ENCODE data around the gene TMEM178B. TPM values are rescaled to one million over a fixed set of nuclear protein-coding genes. Genes with fewer than 3 reads are reported as not detected.

TMEM178B gene
- total and polyA plus RNA-seq, 3 experiments from 2014 or later, result 0.02 to 1.1 (median 0.97) TPM

DNA sequence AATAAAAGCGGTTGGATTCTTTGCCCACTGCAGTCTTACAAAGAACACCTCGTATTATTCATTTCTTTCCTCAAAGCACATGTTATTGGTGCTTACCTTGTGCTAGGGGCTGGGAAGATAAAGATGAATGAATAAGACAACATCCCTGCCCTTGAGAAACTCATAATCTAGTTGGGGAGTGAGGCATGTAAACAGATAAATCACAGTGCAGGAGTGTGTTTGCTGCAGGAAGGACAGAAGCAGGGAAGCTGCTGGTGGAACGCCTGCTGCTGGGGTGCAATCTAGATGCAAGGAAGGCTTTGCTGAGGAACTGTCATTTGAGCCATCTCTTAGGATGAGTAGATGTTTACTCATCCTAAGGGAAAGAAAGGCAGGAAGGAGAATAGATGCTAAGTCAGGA, 135.6 kb downstream of the TMEM178B start:
- Histone ChIP-seq H3K36me3 (ENCODE audit: insufficient read depth, low read length) (no peaks in the 10 kb centered on the region), H3K9me3 (ENCODE audit: low read length) (no peaks in the 10 kb centered on the region), H3K27me3 (ENCODE audit: insufficient read depth, low read length, poor library complexity, severe bottlenecking) (no peaks in the 10 kb centered on the region), H3K27ac (ENCODE audit: low read depth, low read length) (no peak overlapping the region), H3K4me1 (ENCODE audit: insufficient read depth, low read length) (no peaks in the 10 kb centered on the region), H3K4me3 (ENCODE audit: low read length) (no peak overlapping the region)
- Mint-ChIP-seq H3K27ac (no peak overlapping the region), H3K4me3 (no peak overlapping the region), H3K36me3 (no peaks in the 10 kb centered on the region), H3K27me3 (peaks cover 13 to 14% of the 10 kb centered on the region in 2 donors), H3K9me3 (no peaks in the 10 kb centered on the region), H3K4me1 (no peaks in the 10 kb centered on the region)
- POLR2A ChIA-PET, result no interaction called here
- CTCF ChIA-PET, result no interaction called here
- DNase-seq, result no peak

GRCh38 chr7:141210862-141211261, 137.0 kb downstream of the TMEM178B start:
- Histone ChIP-seq H3K27me3 (ENCODE audit: insufficient read depth, low read length, poor library complexity, severe bottlenecking) (no peaks in the 10 kb centered on the region), H3K4me3 (ENCODE audit: low read length) (no peak overlapping the region), H3K36me3 (ENCODE audit: insufficient read depth, low read length) (no peaks in the 10 kb centered on the region), H3K27ac (ENCODE audit: low read depth, low read length) (no peak overlapping the region), H3K9me3 (ENCODE audit: low read length) (no peaks in the 10 kb centered on the region), H3K4me1 (ENCODE audit: insufficient read depth, low read length) (no peaks in the 10 kb centered on the region)
- CTCF ChIA-PET, result no interaction called here
- peaks cover 7 to 14% of the 10 kb centered on the region in 2 donors for H3K27me3 Mint-ChIP-seq
- no peak for DNase-seq
- no peaks in the 10 kb centered on the region for H3K9me3 Mint-ChIP-seq
- POLR2A ChIA-PET, result no interaction called here
- no peaks in the 10 kb centered on the region for H3K4me1 Mint-ChIP-seq
- H3K27ac Mint-ChIP-seq, result no peak overlapping the region
- no peaks in the 10 kb centered on the region for H3K36me3 Mint-ChIP-seq
- H3K4me3 Mint-ChIP-seq, result no peak overlapping the region

DNA sequence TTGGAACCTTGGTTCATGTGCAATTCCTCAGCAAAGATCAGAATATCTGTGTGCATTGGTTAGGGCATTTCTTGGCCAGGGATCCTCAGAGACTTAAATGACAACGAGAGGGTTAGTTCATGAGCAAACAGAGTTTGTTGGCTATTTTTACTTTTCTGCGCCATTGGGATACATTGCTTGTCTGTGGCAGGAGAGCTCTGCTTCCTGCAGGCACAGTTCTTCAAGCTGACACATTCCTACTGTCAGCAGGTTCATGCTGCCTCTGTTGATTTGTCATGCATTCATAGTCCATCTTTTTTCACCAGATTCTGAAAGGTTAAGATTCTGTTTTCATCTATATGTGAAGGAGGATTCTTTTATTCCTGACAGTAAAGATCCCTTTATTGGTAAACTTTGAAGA, 139.4 kb downstream of the TMEM178B start:
- Histone ChIP-seq H3K4me1 (ENCODE audit: insufficient read depth, low read length) (no peaks in the 10 kb centered on the region), H3K27me3 (ENCODE audit: insufficient read depth, low read length, poor library complexity, severe bottlenecking) (no peaks in the 10 kb centered on the region), H3K4me3 (ENCODE audit: low read length) (no peak overlapping the region), H3K36me3 (ENCODE audit: insufficient read depth, low read length) (no peaks in the 10 kb centered on the region), H3K27ac (ENCODE audit: low read depth, low read length) (no peak overlapping the region), H3K9me3 (ENCODE audit: low read length) (no peaks in the 10 kb centered on the region)
- no peaks in the 10 kb centered on the region for H3K9me3 Mint-ChIP-seq
- no peak overlapping the region for H3K4me3 Mint-ChIP-seq
- peaks cover 14% of the 10 kb centered on the region in 2 donors for H3K27me3 Mint-ChIP-seq
- ChIA-PET CTCF (no interaction called here), POLR2A (no interaction called here)
- H3K4me1 Mint-ChIP-seq, result no peaks in the 10 kb centered on the region
- no peak for DNase-seq
- H3K27ac Mint-ChIP-seq, result peak overlapping the region in 1 of 8 donors; percentile 22
- H3K36me3 Mint-ChIP-seq, result no peaks in the 10 kb centered on the region

DNA sequence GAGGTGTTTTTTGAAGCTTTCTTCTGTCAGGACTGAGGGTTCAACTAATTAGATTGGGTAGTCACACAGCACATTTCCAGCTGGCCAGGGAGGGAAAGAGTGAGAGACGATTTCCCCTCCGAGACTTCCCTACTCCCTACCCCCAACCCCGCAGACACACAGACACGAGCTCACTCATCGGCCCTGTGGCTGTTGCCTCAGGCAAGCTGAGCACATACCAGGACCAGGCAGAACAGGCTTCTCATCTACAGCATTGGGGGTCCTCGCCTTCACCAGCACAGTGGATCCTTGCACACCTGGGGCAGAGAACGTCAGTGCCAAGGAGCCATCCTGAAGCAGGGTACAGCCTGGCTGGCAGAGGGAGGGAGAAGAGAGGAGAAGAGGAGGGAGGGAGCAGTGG, 144.1 kb downstream of the TMEM178B start:
- H3K36me3 ChIP-seq (ENCODE audit: insufficient read depth, low read length), result no peaks in the 10 kb centered on the region
- no peaks in the 10 kb centered on the region for H3K4me1 Mint-ChIP-seq
- H3K4me3 ChIP-seq (ENCODE audit: low read length), result no peak overlapping the region
- H3K4me3 Mint-ChIP-seq, result no peak overlapping the region
- H3K9me3 Mint-ChIP-seq, result no peaks in the 10 kb centered on the region
- no peaks in the 10 kb centered on the region for H3K9me3 ChIP-seq (ENCODE audit: low read length)
- H3K4me1 ChIP-seq (ENCODE audit: insufficient read depth, low read length), result no peaks in the 10 kb centered on the region
- no peaks in the 10 kb centered on the region for H3K27me3 ChIP-seq (ENCODE audit: insufficient read depth, low read length, poor library complexity, severe bottlenecking)
- H3K27ac Mint-ChIP-seq, result no peak overlapping the region
- no peaks in the 10 kb centered on the region for H3K36me3 Mint-ChIP-seq
- POLR2A ChIA-PET, result no interaction called here
- CTCF ChIA-PET, result no interaction called here
- H3K27me3 Mint-ChIP-seq, result peaks cover 4 to 14% of the 10 kb centered on the region in 2 donors
- no peak overlapping the region for H3K27ac ChIP-seq (ENCODE audit: low read depth, low read length)
- DNase-seq, result no peak

DNA sequence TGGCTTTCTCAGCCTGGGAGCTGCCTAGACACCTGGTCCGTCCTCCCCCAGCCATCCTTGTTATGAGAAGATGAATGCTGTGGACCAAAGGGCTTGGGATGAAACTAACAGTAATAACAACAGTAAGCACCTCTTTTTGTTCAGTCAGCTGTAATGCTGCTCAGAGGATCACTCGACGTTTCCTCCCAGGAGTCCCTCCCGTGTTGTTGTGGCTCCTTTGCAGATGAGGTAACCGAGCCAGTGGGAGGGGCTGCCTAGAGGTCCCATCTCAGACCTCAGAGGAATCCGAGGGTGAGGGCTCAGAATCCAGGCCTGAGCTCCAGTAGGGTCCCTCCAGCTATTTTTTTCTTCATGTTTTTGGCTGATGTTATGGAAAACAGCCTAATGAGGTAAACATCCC, 145.1 kb downstream of the TMEM178B start:
- H3K9me3 Mint-ChIP-seq, result no peaks in the 10 kb centered on the region
- POLR2A ChIA-PET, result no interaction called here
- no peak overlapping the region for H3K4me3 Mint-ChIP-seq
- H3K9me3 ChIP-seq (ENCODE audit: low read length), result no peaks in the 10 kb centered on the region
- H3K27me3 ChIP-seq (ENCODE audit: insufficient read depth, low read length, poor library complexity, severe bottlenecking), result no peaks in the 10 kb centered on the region
- H3K36me3 Mint-ChIP-seq, result no peaks in the 10 kb centered on the region
- CTCF ChIA-PET, result no interaction called here
- no peaks in the 10 kb centered on the region for H3K4me1 Mint-ChIP-seq
- H3K4me1 ChIP-seq (ENCODE audit: insufficient read depth, low read length), result no peaks in the 10 kb centered on the region
- H3K27me3 Mint-ChIP-seq, result peaks cover 4 to 14% of the 10 kb centered on the region in 2 donors
- no peaks in the 10 kb centered on the region for H3K36me3 ChIP-seq (ENCODE audit: insufficient read depth, low read length)
- no peak overlapping the region for H3K4me3 ChIP-seq (ENCODE audit: low read length)
- DNase-seq, result no peak
- no peak overlapping the region for H3K27ac Mint-ChIP-seq
- H3K27ac ChIP-seq (ENCODE audit: low read depth, low read length), result no peak overlapping the region

- no peak overlapping the region for H3K4me3 Mint-ChIP-seq
- H3K36me3 Mint-ChIP-seq, result no peaks in the 10 kb centered on the region
- DNase-seq, result no peak
- H3K4me1 ChIP-seq (ENCODE audit: insufficient read depth, low read length), result no peaks in the 10 kb centered on the region
- no peaks in the 10 kb centered on the region for H3K9me3 ChIP-seq (ENCODE audit: low read length)
- H3K4me1 Mint-ChIP-seq, result no peaks in the 10 kb centered on the region
- ChIA-PET POLR2A (no interaction called here), CTCF (no interaction called here)
- H3K27ac ChIP-seq (ENCODE audit: low read depth, low read length), result no peak overlapping the region
- no peak overlapping the region for H3K27ac Mint-ChIP-seq
- no peaks in the 10 kb centered on the region for H3K27me3 ChIP-seq (ENCODE audit: insufficient read depth, low read length, poor library complexity, severe bottlenecking)
- peaks cover 4 to 14% of the 10 kb centered on the region in 2 donors for H3K27me3 Mint-ChIP-seq
- no peaks in the 10 kb centered on the region for H3K36me3 ChIP-seq (ENCODE audit: insufficient read depth, low read length)
- no peak overlapping the region for H3K4me3 ChIP-seq (ENCODE audit: low read length)
- no peaks in the 10 kb centered on the region for H3K9me3 Mint-ChIP-seq
Observed at GRCh38 chr7:141220263-141220880, 146.5 kb downstream of the TMEM178B start.

DNA sequence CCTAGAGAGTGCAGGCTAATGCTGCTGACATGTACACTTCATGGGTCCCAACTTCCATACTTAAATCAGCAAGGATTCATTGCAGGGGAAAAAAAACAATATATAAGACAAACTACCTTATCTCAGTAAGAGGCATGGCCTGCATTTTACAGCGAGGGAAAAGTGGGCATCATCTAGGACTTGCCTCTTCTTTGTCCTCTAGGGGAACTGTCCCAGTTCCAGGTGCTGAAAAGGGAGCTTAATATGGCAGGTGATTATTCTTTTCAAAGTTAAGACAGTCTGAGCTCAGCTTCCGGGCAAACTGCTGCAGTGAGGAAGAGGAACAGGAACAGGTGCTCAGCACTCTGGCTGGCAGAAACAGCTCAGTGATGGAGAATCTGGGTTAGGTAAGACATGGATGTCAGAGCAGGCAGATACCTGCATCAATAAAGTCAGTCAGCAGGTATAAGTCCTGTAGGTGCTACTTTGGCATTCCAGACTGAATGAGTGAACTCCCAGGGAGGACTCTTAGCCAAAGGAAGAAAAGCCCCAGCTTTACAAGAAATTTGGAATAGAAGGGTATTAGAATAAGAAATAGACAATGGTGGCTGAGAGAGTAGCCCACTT, 147.2 kb downstream of the TMEM178B start:
- ChIA-PET POLR2A (no interaction called here), CTCF (no interaction called here)
- Mint-ChIP-seq H3K9me3 (no peaks in the 10 kb centered on the region), H3K4me1 (no peaks in the 10 kb centered on the region), H3K27ac (no peak overlapping the region), H3K36me3 (no peaks in the 10 kb centered on the region), H3K27me3 (peaks cover 4 to 14% of the 10 kb centered on the region in 2 donors), H3K4me3 (no peak overlapping the region)
- Histone ChIP-seq H3K36me3 (ENCODE audit: insufficient read depth, low read length) (no peaks in the 10 kb centered on the region), H3K4me3 (ENCODE audit: low read length) (no peak overlapping the region), H3K4me1 (ENCODE audit: insufficient read depth, low read length) (no peaks in the 10 kb centered on the region), H3K27me3 (ENCODE audit: insufficient read depth, low read length, poor library complexity, severe bottlenecking) (no peaks in the 10 kb centered on the region), H3K27ac (ENCODE audit: low read depth, low read length) (no peak overlapping the region), H3K9me3 (ENCODE audit: low read length) (no peaks in the 10 kb centered on the region)
- no peak for DNase-seq

- Histone ChIP-seq H3K27me3 (ENCODE audit: insufficient read depth, low read length, poor library complexity, severe bottlenecking) (no peaks in the 10 kb centered on the region), H3K9me3 (ENCODE audit: low read length) (no peaks in the 10 kb centered on the region), H3K36me3 (ENCODE audit: insufficient read depth, low read length) (no peaks in the 10 kb centered on the region), H3K4me3 (ENCODE audit: low read length) (no peak overlapping the region), H3K27ac (ENCODE audit: low read depth, low read length) (no peak overlapping the region), H3K4me1 (ENCODE audit: insufficient read depth, low read length) (no peaks in the 10 kb centered on the region)
- H3K9me3 Mint-ChIP-seq, result no peaks in the 10 kb centered on the region
- DNase-seq, result no peak
- peaks cover 1 to 4% of the 10 kb centered on the region in 2 donors for H3K27me3 Mint-ChIP-seq
- ChIA-PET POLR2A (no interaction called here), CTCF (no interaction called here)
- no peaks in the 10 kb centered on the region for H3K36me3 Mint-ChIP-seq
- no peaks in the 10 kb centered on the region for H3K4me1 Mint-ChIP-seq
- no peak overlapping the region for H3K4me3 Mint-ChIP-seq
- no peak overlapping the region for H3K27ac Mint-ChIP-seq
Observed at GRCh38 chr7:141225916-141226618, 152.2 kb downstream of the TMEM178B start.
